ENCODE data around the gene COL8A1. TPM values are rescaled to one million over a fixed set of nuclear protein-coding genes. Genes with fewer than 3 reads are reported as not detected.

The COL8A1 gene
- total RNA-seq, 1 donor from 2014 or later = 3,403 TPM

DNA sequence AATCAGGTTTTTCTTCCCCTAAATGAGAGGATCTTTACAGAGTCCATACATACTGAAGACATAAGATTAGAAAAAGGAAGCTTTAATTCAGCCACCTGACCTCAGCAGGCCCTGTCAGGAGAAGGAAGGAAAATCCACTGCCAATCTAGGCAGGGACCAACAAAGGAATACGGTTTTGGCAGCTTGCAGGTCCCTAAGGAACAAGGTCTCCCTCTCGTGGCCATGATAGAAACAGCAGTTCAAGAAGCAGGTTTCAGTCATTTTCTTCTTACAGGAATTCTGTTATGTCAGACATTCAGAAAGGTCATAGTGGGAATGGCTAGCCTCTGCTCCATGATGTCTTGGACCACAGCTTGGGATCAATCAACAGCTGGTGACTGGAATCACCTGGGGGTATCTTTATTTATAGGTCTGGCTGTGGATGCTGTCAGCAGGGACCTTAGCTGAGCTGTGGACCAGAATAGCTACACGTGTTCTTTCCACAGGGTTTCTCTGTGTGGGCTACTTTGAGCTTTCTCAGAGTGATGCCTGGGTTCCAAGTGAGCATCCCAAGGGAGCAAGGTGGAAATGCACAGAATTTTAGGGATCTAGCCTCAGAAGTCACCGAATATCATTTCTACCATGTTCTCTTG is 169.9 kb downstream of the COL8A1 start:
- Mint-ChIP-seq H3K27ac (ENCODE audit: unreplicated experiment) (peak overlapping the region; percentile 49), H3K9me3 (ENCODE audit: unreplicated experiment) (peaks cover 17% of the 10 kb centered on the region), H3K4me1 (ENCODE audit: unreplicated experiment) (peaks cover 3% of the 10 kb centered on the region), H3K36me3 (ENCODE audit: unreplicated experiment) (peaks cover 6% of the 10 kb centered on the region), H3K4me3 (ENCODE audit: unreplicated experiment) (no peak overlapping the region), H3K27me3 (ENCODE audit: unreplicated experiment) (no peaks in the 10 kb centered on the region)
- TF ChIP-seq, protein P1, sequence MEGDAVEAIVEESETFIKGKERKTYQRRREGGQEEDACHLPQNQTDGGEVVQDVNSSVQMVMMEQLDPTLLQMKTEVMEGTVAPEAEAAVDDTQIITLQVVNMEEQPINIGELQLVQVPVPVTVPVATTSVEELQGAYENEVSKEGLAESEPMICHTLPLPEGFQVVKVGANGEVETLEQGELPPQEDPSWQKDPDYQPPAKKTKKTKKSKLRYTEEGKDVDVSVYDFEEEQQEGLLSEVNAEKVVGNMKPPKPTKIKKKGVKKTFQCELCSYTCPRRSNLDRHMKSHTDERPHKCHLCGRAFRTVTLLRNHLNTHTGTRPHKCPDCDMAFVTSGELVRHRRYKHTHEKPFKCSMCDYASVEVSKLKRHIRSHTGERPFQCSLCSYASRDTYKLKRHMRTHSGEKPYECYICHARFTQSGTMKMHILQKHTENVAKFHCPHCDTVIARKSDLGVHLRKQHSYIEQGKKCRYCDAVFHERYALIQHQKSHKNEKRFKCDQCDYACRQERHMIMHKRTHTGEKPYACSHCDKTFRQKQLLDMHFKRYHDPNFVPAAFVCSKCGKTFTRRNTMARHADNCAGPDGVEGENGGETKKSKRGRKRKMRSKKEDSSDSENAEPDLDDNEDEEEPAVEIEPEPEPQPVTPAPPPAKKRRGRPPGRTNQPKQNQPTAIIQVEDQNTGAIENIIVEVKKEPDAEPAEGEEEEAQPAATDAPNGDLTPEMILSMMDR (IDR thresholded peaks at IDR 0.05) = peak; percentile 85
- no peak for DNase-seq (ENCODE audit: extremely low spot score, unreplicated experiment)

GRCh38 chr3:99809565-99809964 is 171.2 kb downstream of the COL8A1 start:
- TF ChIP-seq, protein P1 (IDR thresholded peaks at IDR 0.05) = no peak
- H3K9me3 Mint-ChIP-seq (ENCODE audit: unreplicated experiment) = peaks cover 7% of the 10 kb centered on the region
- no peak for DNase-seq (ENCODE audit: extremely low spot score, unreplicated experiment)
- peaks cover 3% of the 10 kb centered on the region for H3K4me1 Mint-ChIP-seq (ENCODE audit: unreplicated experiment)
- H3K36me3 Mint-ChIP-seq (ENCODE audit: unreplicated experiment) = peaks cover 5% of the 10 kb centered on the region
- no peak overlapping the region for H3K4me3 Mint-ChIP-seq (ENCODE audit: unreplicated experiment)
- H3K27me3 Mint-ChIP-seq (ENCODE audit: unreplicated experiment) = no peaks in the 10 kb centered on the region
- no peak overlapping the region for H3K27ac Mint-ChIP-seq (ENCODE audit: unreplicated experiment)

DNA sequence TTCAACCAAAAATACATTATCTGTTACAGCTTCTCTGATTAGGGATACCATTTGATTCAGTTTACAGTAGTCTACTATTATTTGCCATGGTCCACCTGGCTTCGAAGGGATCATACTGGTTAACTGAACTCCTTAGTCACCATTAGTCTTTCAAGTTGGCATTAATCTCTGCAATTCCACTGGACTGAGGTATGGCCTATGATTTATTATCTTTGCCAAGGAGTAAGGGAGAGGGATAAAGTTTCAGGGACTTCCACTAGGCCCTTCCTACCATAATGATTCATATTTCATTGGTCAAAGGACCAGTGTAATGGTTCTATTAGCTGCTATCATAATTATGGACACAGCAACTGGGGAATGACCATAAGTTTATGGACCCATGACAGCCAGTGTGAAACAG is 172.0 kb downstream of the COL8A1 start:
- Mint-ChIP-seq H3K36me3 (ENCODE audit: unreplicated experiment) (peaks cover 2% of the 10 kb centered on the region), H3K4me1 (ENCODE audit: unreplicated experiment) (peaks cover 3% of the 10 kb centered on the region), H3K27ac (ENCODE audit: unreplicated experiment) (no peak overlapping the region), H3K4me3 (ENCODE audit: unreplicated experiment) (no peak overlapping the region), H3K27me3 (ENCODE audit: unreplicated experiment) (no peaks in the 10 kb centered on the region), H3K9me3 (ENCODE audit: unreplicated experiment) (peaks cover 5% of the 10 kb centered on the region)
- no peak for DNase-seq (ENCODE audit: extremely low spot score, unreplicated experiment)
- TF ChIP-seq, protein P1 (IDR thresholded peaks at IDR 0.05) = no peak

GRCh38 chr3:99817047-99817436 is 178.6 kb downstream of the COL8A1 start:
- peaks cover 26% of the 10 kb centered on the region for H3K4me1 Mint-ChIP-seq (ENCODE audit: unreplicated experiment)
- peak overlapping the region; percentile 99 for H3K27ac Mint-ChIP-seq (ENCODE audit: unreplicated experiment)
- H3K4me3 Mint-ChIP-seq (ENCODE audit: unreplicated experiment) = peak overlapping the region; percentile 93
- H3K27me3 Mint-ChIP-seq (ENCODE audit: unreplicated experiment) = no peaks in the 10 kb centered on the region
- no peak for DNase-seq (ENCODE audit: extremely low spot score, unreplicated experiment)
- H3K36me3 Mint-ChIP-seq (ENCODE audit: unreplicated experiment) = no peaks in the 10 kb centered on the region
- TF ChIP-seq, protein P1 (IDR thresholded peaks at IDR 0.05) = no peak
- no peaks in the 10 kb centered on the region for H3K9me3 Mint-ChIP-seq (ENCODE audit: unreplicated experiment)

DNA sequence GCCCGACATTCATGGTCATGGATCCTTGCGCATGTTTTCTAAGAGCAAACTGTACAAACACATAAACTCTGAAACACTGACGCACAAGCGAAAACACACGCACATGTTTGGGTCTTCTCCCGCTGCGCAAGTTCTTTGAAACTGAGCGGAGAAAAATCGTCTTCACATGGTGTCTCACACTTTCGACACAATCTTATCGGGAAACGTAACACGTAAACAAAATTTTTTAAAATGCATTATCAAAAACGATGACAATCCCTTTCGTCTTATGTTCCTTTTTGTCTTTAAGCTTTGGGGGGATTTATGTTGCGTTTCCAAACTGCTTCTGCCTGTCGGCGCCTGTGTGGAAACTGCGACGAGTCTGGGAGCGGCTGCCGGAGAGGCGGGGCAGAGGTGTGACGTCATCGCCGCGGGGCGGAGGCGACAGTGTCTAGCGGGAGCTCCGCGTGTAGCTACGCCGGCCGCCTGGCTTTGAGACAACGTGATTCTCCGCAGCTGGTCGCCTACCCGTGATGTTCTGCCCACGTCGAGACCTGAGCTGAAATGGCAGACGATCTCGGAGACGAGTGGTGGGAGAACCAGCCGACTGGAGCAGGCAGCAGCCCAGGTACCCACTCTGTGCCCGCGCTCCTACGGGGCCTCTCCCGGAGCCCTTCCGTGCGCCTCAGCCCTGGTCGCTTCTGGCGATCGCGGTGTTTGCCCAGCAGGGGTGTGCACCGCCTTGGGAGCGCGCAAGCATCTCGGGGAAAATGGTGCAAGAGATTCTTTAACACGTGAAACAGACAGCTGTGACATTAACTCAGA is 179.2 kb downstream of the COL8A1 start, which contains the start of gene CMSS1:
Gene CMSS1 (plus strand): TSS at position 426 of the 804 bp plus-strand sequence.
- Mint-ChIP-seq H3K4me1 (ENCODE audit: unreplicated experiment) (peaks cover 26% of the 10 kb centered on the region), H3K4me3 (ENCODE audit: unreplicated experiment) (peak within 1 kb of the TSS; percentile 93), H3K36me3 (ENCODE audit: unreplicated experiment) (no peaks in the 10 kb centered on the region), H3K27ac (ENCODE audit: unreplicated experiment) (peak within 1 kb of the TSS; percentile 99), H3K9me3 (ENCODE audit: unreplicated experiment) (no peaks in the 10 kb centered on the region), H3K27me3 (ENCODE audit: unreplicated experiment) (no peaks in the 10 kb centered on the region)
- DNase-seq (ENCODE audit: extremely low spot score, unreplicated experiment) = peak; percentile 97
- TF ChIP-seq, protein P1 (IDR thresholded peaks at IDR 0.05) = peak; percentile 16
